ENCODE results near the gene LATS2. TPM values are rescaled to one million over a fixed set of nuclear protein-coding genes. Genes with fewer than 3 reads are reported as not detected.

LATS2 gene
- total RNA-seq, 1 experiment from 2014 or later: 18.8 TPM

GRCh38 chr13:20953245-20953931 is 108.0 kb downstream of the LATS2 start:
- POLR2A ChIA-PET: no interaction called here
- Histone ChIP-seq H3K27me3 (ENCODE audit: insufficient read depth, low read length) (no peaks in the 10 kb centered on the region), H3K4me3 (replicated peaks in 1 of 2; ENCODE audit: low read depth in 1 of 2, low read length in 2 of 2) (no peak overlapping the region), H3K9me2 (ENCODE audit: insufficient read depth) (no peaks in the 10 kb centered on the region), H3K36me3 (ENCODE audit: control insufficient read depth in 1 of 2, insufficient read depth in 2 of 2, low read length in 2 of 2) (no peaks in the 10 kb centered on the region), H3K9me3 (ENCODE audit: control insufficient read depth in 1 of 2, insufficient read depth in 1 of 2, low read depth in 1 of 2, low read length in 2 of 2) (no peaks in the 10 kb centered on the region), H3K79me2 (ENCODE audit: insufficient read depth, low read length) (no peaks in the 10 kb centered on the region), H4K20me1 (ENCODE audit: insufficient read depth) (no peaks in the 10 kb centered on the region), H3K9ac (ENCODE audit: low read length) (no peak overlapping the region), H3K27ac (ENCODE audit: low read depth, low read length) (no peak overlapping the region), H2AFZ (ENCODE audit: low read depth, low read length, poor library complexity, severe bottlenecking) (no peak overlapping the region), H3K4me1 (ENCODE audit: control insufficient read depth in 1 of 2, insufficient read depth in 2 of 2, low read length in 2 of 2) (no peaks in the 10 kb centered on the region), H3K4me2 (ENCODE audit: low read length) (no peak overlapping the region)
- ATAC-seq (no peak), DNase-seq (ENCODE audit: low read depth, low spot score) (no peak)
- RAD21 ChIA-PET (ENCODE audit: low non-redundant PET in 1 of 2, low total read pairs in 2 of 2, uncharacterized antibody in 2 of 2, unreplicated experiment in 2 of 2): no interaction called here
- TF ChIP-seq CTCF (IDR thresholded peaks at IDR 0.05 in 2 of 3, conservative IDR thresholded peaks at IDR 0.05 in 1 of 3; ENCODE audit: borderline replicate concordance in 1 of 3, insufficient read depth in 1 of 3, low read depth in 2 of 3, low read length in 2 of 3) (no peak), ZFX (IDR thresholded peaks at IDR 0.05) (no peak), YY1 (IDR thresholded peaks at IDR 0.05; ENCODE audit: extremely low read depth, insufficient replicate concordance, low read depth, low read length) (no peak), POLR2A (IDR thresholded peaks at IDR 0.05; ENCODE audit: borderline replicate concordance, extremely low read depth, insufficient read depth, insufficient read length) (no peak), EZH2phosphoT487 (IDR thresholded peaks at IDR 0.05; ENCODE audit: borderline replicate concordance) (no peak), ATF3 (IDR thresholded peaks at IDR 0.05) (no peak), POLR2AphosphoS5 (IDR thresholded peaks at IDR 0.05; ENCODE audit: low read depth, low read length) (no peak), FOSL1 (IDR thresholded peaks at IDR 0.05; ENCODE audit: low read depth) (no peak), CEBPB (IDR thresholded peaks at IDR 0.05; ENCODE audit: low read depth) (no peak), ZNF274 (IDR thresholded peaks at IDR 0.05; ENCODE audit: low read depth, low read length) (no peak), TCF7L2 (IDR thresholded peaks at IDR 0.05; ENCODE audit: borderline replicate concordance, extremely low read depth, insufficient read depth, insufficient read length) (no peak), CBX3 (IDR thresholded peaks at IDR 0.05; ENCODE audit: low read depth) (no peak), SRF (IDR thresholded peaks at IDR 0.05; ENCODE audit: low read depth) (no peak), JUND (IDR thresholded peaks at IDR 0.05) (no peak), EZH2 (IDR thresholded peaks at IDR 0.05) (no peak), REST (IDR thresholded peaks at IDR 0.05; ENCODE audit: low read depth) (no peak), SIN3A (IDR thresholded peaks at IDR 0.05; ENCODE audit: low read depth) (no peak), ELF1 (IDR thresholded peaks at IDR 0.05; ENCODE audit: borderline replicate concordance, low read depth) (no peak)
- TF ChIP-seq, protein P1, sequence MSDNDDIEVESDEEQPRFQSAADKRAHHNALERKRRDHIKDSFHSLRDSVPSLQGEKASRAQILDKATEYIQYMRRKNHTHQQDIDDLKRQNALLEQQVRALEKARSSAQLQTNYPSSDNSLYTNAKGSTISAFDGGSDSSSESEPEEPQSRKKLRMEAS (IDR thresholded peaks at IDR 0.05): no peak
- TF ChIP-seq, protein P2, sequence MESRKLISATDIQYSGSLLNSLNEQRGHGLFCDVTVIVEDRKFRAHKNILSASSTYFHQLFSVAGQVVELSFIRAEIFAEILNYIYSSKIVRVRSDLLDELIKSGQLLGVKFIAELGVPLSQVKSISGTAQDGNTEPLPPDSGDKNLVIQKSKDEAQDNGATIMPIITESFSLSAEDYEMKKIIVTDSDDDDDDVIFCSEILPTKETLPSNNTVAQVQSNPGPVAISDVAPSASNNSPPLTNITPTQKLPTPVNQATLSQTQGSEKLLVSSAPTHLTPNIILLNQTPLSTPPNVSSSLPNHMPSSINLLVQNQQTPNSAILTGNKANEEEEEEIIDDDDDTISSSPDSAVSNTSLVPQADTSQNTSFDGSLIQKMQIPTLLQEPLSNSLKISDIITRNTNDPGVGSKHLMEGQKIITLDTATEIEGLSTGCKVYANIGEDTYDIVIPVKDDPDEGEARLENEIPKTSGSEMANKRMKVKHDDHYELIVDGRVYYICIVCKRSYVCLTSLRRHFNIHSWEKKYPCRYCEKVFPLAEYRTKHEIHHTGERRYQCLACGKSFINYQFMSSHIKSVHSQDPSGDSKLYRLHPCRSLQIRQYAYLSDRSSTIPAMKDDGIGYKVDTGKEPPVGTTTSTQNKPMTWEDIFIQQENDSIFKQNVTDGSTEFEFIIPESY (IDR thresholded peaks at IDR 0.05; ENCODE audit: extremely low read depth, insufficient replicate concordance, low read length): no peak
- no TSS peak for BruUV-seq (replicated peaks)
- intact Hi-C loops (cut with micrococcal nuclease): no loop called here
- CTCF ChIA-PET: no interaction called here

Data from HCT116 (cell line).